ENCODE results near the gene CMTM8. TPM values are rescaled to one million over a fixed set of nuclear protein-coding genes. Genes with fewer than 3 reads are reported as not detected.

The CMTM8 gene
- total and polyA plus RNA-seq, 2 experiments from 2014 or later: 19.9 to 24.5 TPM

DNA sequence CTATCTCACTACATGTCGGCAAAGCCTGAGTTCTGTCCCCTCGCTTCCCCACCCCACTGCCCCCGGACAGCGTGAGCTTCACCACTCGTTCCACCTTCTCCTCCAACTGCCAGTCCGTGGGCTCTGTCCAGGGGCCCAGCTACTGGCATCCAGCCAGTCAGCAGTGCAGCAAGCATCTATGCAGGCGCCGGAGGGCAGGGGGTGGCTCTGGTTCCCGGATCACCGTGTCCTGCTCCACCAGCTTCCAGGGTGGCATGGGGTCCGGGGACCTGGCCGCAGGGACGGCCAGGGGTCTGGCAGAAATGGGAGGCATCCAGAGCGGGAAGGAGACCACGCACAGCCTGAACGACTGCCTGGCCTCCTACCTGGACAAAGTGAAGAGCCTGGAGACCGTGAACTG lies 20.4 kb downstream of the CMTM8 start:
- no peaks in the 10 kb centered on the region for H3K27me3 ChIP-seq (ENCODE audit: insufficient read depth)
- no peaks in the 10 kb centered on the region for H3K79me2 ChIP-seq (replicated peaks; ENCODE audit: insufficient read depth)
- H3K4me2 ChIP-seq: no peak overlapping the region
- Mint-ChIP-seq H3K27me3 (ENCODE audit: insufficient read depth, low read depth, poor library complexity) (peaks cover 2% of the 10 kb centered on the region), H3K9me3 (peaks cover 10% of the 10 kb centered on the region; the same call in 2 of the 3 replicates), H3K36me3 (ENCODE audit: low read depth) (peaks cover 28% of the 10 kb centered on the region), H3K4me1 (no peaks in the 10 kb centered on the region), H3K4me3 (no peak overlapping the region), H3K27ac (no peak overlapping the region)
- peaks cover 7% of the 10 kb centered on the region; the same call in 1 of the 2 replicates for H3K9me2 ChIP-seq (ENCODE audit: insufficient read depth)
- H3K4me1 ChIP-seq (ENCODE audit: insufficient read depth): no peaks in the 10 kb centered on the region
- no peak for ATAC-seq
- no peak overlapping the region for H3K27ac ChIP-seq (ENCODE audit: low read depth)
- H3K4me3 ChIP-seq: no peak overlapping the region
- no peaks in the 10 kb centered on the region for H3F3A ChIP-seq (replicated peaks; ENCODE audit: low read depth)
- no peak overlapping the region for H2AFZ ChIP-seq
- DNase-seq (ENCODE audit: low spot score): no peak
- no peak for TF ChIP-seq EZH2phosphoT487 (IDR thresholded peaks at IDR 0.05; ENCODE audit: unreplicated experiment)
- TF ChIP-seq JUNB (IDR thresholded peaks at IDR 0.05; ENCODE audit: unreplicated experiment): no peak
- TF ChIP-seq, protein P1, sequence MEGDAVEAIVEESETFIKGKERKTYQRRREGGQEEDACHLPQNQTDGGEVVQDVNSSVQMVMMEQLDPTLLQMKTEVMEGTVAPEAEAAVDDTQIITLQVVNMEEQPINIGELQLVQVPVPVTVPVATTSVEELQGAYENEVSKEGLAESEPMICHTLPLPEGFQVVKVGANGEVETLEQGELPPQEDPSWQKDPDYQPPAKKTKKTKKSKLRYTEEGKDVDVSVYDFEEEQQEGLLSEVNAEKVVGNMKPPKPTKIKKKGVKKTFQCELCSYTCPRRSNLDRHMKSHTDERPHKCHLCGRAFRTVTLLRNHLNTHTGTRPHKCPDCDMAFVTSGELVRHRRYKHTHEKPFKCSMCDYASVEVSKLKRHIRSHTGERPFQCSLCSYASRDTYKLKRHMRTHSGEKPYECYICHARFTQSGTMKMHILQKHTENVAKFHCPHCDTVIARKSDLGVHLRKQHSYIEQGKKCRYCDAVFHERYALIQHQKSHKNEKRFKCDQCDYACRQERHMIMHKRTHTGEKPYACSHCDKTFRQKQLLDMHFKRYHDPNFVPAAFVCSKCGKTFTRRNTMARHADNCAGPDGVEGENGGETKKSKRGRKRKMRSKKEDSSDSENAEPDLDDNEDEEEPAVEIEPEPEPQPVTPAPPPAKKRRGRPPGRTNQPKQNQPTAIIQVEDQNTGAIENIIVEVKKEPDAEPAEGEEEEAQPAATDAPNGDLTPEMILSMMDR (conservative IDR thresholded peaks at IDR 0.05; ENCODE audit: low read depth in 2 of 2): no peak
- TF ChIP-seq, protein P2, sequence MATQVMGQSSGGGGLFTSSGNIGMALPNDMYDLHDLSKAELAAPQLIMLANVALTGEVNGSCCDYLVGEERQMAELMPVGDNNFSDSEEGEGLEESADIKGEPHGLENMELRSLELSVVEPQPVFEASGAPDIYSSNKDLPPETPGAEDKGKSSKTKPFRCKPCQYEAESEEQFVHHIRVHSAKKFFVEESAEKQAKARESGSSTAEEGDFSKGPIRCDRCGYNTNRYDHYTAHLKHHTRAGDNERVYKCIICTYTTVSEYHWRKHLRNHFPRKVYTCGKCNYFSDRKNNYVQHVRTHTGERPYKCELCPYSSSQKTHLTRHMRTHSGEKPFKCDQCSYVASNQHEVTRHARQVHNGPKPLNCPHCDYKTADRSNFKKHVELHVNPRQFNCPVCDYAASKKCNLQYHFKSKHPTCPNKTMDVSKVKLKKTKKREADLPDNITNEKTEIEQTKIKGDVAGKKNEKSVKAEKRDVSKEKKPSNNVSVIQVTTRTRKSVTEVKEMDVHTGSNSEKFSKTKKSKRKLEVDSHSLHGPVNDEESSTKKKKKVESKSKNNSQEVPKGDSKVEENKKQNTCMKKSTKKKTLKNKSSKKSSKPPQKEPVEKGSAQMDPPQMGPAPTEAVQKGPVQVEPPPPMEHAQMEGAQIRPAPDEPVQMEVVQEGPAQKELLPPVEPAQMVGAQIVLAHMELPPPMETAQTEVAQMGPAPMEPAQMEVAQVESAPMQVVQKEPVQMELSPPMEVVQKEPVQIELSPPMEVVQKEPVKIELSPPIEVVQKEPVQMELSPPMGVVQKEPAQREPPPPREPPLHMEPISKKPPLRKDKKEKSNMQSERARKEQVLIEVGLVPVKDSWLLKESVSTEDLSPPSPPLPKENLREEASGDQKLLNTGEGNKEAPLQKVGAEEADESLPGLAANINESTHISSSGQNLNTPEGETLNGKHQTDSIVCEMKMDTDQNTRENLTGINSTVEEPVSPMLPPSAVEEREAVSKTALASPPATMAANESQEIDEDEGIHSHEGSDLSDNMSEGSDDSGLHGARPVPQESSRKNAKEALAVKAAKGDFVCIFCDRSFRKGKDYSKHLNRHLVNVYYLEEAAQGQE (IDR thresholded peaks at IDR 0.05; ENCODE audit: unreplicated experiment): no peak
- TF ChIP-seq POLR2AphosphoS5 (IDR thresholded peaks at IDR 0.05; ENCODE audit: low read depth): no peak
- TF ChIP-seq STAT1 (IDR thresholded peaks at IDR 0.05; ENCODE audit: unreplicated experiment): no peak
- no peaks in the 10 kb centered on the region for H4K20me1 ChIP-seq (replicated peaks; ENCODE audit: insufficient read depth)
- H3K36me3 ChIP-seq (ENCODE audit: insufficient read depth): no peaks in the 10 kb centered on the region

GRCh38 chr3:32261545-32261944 lies 23.1 kb downstream of the CMTM8 start:
- H4K20me1 ChIP-seq (replicated peaks; ENCODE audit: insufficient read depth): no peaks in the 10 kb centered on the region
- no peak overlapping the region for H3K27ac ChIP-seq (ENCODE audit: low read depth)
- Mint-ChIP-seq H3K36me3 (ENCODE audit: low read depth) (peaks cover 19% of the 10 kb centered on the region), H3K4me3 (no peak overlapping the region), H3K9me3 (no peaks in the 10 kb centered on the region; the same call in 2 of the 3 replicates), H3K4me1 (no peaks in the 10 kb centered on the region), H3K27ac (no peak overlapping the region), H3K27me3 (ENCODE audit: insufficient read depth, low read depth, poor library complexity) (peaks cover 4% of the 10 kb centered on the region)
- H3K79me2 ChIP-seq (replicated peaks; ENCODE audit: insufficient read depth): no peaks in the 10 kb centered on the region
- peaks cover 7% of the 10 kb centered on the region; the same call in 1 of the 2 replicates for H3K9me2 ChIP-seq (ENCODE audit: insufficient read depth)
- no peaks in the 10 kb centered on the region for H3K27me3 ChIP-seq (ENCODE audit: insufficient read depth)
- no peak overlapping the region for H3K4me2 ChIP-seq
- H3K36me3 ChIP-seq (ENCODE audit: insufficient read depth): no peaks in the 10 kb centered on the region
- no peak overlapping the region for H2AFZ ChIP-seq
- no peaks in the 10 kb centered on the region for H3K4me1 ChIP-seq (ENCODE audit: insufficient read depth)
- no peak overlapping the region for H3K4me3 ChIP-seq
- no peak for ATAC-seq
- no peak for DNase-seq (ENCODE audit: low spot score)
- H3F3A ChIP-seq (replicated peaks; ENCODE audit: low read depth): no peaks in the 10 kb centered on the region
- TF ChIP-seq, protein P3, sequence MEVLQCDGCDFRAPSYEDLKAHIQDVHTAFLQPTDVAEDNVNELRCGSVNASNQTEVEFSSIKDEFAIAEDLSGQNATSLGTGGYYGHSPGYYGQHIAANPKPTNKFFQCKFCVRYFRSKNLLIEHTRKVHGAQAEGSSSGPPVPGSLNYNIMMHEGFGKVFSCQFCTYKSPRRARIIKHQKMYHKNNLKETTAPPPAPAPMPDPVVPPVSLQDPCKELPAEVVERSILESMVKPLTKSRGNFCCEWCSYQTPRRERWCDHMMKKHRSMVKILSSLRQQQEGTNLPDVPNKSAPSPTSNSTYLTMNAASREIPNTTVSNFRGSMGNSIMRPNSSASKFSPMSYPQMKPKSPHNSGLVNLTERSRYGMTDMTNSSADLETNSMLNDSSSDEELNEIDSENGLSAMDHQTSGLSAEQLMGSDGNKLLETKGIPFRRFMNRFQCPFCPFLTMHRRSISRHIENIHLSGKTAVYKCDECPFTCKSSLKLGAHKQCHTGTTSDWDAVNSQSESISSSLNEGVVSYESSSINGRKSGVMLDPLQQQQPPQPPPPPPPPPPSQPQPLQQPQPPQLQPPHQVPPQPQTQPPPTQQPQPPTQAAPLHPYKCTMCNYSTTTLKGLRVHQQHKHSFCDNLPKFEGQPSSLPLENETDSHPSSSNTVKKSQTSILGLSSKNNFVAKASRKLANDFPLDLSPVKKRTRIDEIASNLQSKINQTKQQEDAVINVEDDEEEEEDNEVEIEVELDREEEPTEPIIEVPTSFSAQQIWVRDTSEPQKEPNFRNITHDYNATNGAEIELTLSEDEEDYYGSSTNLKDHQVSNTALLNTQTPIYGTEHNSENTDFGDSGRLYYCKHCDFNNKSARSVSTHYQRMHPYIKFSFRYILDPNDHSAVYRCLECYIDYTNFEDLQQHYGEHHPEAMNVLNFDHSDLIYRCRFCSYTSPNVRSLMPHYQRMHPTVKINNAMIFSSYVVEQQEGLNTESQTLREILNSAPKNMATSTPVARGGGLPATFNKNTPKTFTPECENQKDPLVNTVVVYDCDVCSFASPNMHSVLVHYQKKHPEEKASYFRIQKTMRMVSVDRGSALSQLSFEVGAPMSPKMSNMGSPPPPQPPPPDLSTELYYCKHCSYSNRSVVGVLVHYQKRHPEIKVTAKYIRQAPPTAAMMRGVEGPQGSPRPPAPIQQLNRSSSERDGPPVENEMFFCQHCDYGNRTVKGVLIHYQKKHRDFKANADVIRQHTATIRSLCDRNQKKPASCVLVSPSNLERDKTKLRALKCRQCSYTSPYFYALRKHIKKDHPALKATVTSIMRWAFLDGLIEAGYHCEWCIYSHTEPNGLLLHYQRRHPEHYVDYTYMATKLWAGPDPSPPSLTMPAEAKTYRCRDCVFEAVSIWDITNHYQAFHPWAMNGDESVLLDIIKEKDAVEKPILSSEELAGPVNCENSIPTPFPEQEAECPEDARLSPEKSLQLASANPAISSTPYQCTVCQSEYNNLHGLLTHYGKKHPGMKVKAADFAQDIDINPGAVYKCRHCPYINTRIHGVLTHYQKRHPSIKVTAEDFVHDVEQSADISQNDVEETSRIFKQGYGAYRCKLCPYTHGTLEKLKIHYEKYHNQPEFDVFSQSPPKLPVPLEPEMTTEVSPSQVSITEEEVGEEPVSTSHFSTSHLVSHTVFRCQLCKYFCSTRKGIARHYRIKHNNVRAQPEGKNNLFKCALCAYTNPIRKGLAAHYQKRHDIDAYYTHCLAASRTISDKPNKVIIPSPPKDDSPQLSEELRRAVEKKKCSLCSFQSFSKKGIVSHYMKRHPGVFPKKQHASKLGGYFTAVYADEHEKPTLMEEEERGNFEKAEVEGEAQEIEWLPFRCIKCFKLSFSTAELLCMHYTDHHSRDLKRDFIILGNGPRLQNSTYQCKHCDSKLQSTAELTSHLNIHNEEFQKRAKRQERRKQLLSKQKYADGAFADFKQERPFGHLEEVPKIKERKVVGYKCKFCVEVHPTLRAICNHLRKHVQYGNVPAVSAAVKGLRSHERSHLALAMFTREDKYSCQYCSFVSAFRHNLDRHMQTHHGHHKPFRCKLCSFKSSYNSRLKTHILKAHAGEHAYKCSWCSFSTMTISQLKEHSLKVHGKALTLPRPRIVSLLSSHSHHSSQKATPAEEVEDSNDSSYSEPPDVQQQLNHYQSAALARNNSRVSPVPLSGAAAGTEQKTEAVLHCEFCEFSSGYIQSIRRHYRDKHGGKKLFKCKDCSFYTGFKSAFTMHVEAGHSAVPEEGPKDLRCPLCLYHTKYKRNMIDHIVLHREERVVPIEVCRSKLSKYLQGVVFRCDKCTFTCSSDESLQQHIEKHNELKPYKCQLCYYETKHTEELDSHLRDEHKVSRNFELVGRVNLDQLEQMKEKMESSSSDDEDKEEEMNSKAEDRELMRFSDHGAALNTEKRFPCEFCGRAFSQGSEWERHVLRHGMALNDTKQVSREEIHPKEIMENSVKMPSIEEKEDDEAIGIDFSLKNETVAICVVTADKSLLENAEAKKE (CRISPR knock-in tag; IDR thresholded peaks at IDR 0.05): no peak
